ENCODE data around the gene BEST3.

The BEST3 gene

DNA sequence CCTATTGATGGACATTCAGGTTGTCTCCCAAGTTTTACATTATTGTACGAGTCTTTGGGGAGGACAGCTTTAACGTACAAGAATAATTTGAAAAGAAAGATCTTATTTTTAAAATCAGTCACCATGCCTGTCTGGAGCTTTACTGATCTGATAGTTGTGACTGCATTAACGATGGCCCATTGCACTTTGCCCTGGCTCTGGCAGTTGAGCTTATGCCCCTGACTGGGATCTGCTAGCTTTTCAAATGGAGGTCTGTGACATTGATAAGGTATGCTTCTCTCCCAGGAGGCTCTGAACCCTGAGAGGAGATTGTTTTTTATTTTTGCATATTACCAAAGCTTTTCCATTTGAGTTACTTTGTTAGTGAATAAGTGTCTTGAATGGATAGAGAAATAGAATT is 21.6 kb upstream of the BEST3 start:
- DNase-seq (ENCODE audit: low read depth, low spot score), result no peak
- Histone ChIP-seq H3K36me3 (ENCODE audit: insufficient read depth, low read length) (no peaks in the 10 kb centered on the region), H3K9ac (ENCODE audit: insufficient read length) (no peak overlapping the region), H3K9me3 (ENCODE audit: low read depth, low read length) (peaks cover 5% of the 10 kb centered on the region), H3K27ac (no peak overlapping the region), H3K4me3 (no peak overlapping the region)
- TF ChIP-seq EZH2 (IDR thresholded peaks at IDR 0.05) (no peak), FOXP2 (optimal IDR thresholded peaks at IDR 0.05; ENCODE audit: control extremely low read depth, extremely low read length, insufficient read depth) (no peak), POLR2AphosphoS5 (IDR thresholded peaks at IDR 0.05; ENCODE audit: borderline replicate concordance, low read depth, low read length) (no peak)

DNA sequence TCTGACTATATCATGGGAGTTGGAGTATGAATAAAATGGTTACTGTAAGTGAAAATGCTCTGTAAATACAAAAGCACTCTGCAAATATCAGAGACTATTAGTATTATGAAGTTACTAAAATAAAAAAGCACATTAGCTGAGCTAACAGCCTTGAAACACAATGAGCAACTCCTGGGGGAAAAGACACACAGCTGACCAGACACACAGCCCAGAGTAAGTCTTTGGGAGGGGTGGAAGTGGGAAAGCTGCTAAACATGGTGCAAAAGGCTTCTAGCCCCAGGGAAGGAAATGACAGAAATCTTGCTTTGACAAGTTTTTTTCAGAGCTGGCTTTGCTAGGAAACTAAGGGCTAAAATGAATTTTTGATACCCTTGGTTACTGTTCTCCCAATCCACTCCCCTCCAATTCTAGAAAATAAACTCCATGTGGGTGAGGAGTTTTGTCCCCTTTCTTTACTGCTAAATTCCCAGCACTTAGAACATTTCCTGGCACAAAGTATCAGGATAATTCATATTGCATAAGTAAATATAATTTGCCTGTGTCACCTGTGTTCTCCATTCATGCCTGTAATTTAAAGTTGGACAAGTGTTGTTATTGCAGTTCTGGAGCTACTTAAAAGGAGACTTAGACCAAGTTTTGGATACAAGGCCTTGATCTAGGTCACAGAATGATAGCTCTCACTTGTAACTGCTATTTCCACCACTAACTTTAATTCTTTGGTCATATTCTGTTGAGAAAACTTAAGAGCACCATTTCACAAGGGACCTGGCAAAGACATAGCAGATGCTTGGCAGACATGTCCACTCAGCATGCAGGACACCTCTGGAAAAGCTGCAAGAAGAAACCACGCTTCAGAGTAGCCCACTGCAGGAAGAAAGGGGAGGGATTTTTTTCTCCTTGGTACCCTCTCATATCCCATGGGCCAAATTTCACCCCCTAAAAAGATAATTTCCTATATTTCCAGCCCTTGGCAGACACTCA is 20.5 kb upstream of the BEST3 start:
- no peak overlapping the region for H3K27ac ChIP-seq
- no peak overlapping the region for H3K4me3 ChIP-seq
- H3K9me3 ChIP-seq (ENCODE audit: low read depth, low read length), result no peaks in the 10 kb centered on the region; the same call in 1 of the 2 replicates
- TF ChIP-seq FOXP2 (optimal IDR thresholded peaks at IDR 0.05; ENCODE audit: control extremely low read depth, extremely low read length, insufficient read depth) (no peak), POLR2AphosphoS5 (IDR thresholded peaks at IDR 0.05; ENCODE audit: borderline replicate concordance, low read depth, low read length) (no peak), EZH2 (IDR thresholded peaks at IDR 0.05) (no peak)
- no peak overlapping the region for H3K9ac ChIP-seq (ENCODE audit: insufficient read length)
- no peaks in the 10 kb centered on the region for H3K36me3 ChIP-seq (ENCODE audit: insufficient read depth, low read length)
- DNase-seq (ENCODE audit: low read depth, low spot score), result no peak

DNA sequence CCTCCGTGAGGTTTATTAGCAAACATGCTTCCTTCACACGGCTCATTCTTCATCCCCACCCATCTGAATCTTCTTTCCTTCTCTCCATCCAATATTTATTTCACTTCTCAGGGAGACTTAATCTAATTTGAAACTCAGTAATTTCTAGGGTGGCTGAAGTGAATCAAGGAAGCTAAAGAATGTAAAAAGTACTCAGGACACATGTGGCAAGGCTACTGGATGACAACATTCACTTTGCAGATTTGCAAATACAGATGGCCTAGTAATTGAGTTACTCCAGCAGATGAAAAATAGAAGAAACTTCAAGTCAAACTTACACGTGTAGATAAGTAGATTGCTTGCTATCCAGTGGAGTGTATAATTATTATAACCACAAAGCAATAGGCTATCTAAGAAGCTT is 15.4 kb upstream of the BEST3 start:
- no peak overlapping the region for H3K4me3 ChIP-seq
- no peak overlapping the region for H3K27ac ChIP-seq
- H3K9ac ChIP-seq (ENCODE audit: insufficient read length), result no peak overlapping the region
- no peaks in the 10 kb centered on the region for H3K9me3 ChIP-seq (ENCODE audit: low read depth, low read length)
- DNase-seq (ENCODE audit: low read depth, low spot score), result no peak
- TF ChIP-seq FOXP2 (optimal IDR thresholded peaks at IDR 0.05; ENCODE audit: control extremely low read depth, extremely low read length, insufficient read depth) (no peak), POLR2AphosphoS5 (IDR thresholded peaks at IDR 0.05; ENCODE audit: borderline replicate concordance, low read depth, low read length) (no peak), EZH2 (IDR thresholded peaks at IDR 0.05) (no peak)
- H3K36me3 ChIP-seq (ENCODE audit: insufficient read depth, low read length), result no peaks in the 10 kb centered on the region

DNA sequence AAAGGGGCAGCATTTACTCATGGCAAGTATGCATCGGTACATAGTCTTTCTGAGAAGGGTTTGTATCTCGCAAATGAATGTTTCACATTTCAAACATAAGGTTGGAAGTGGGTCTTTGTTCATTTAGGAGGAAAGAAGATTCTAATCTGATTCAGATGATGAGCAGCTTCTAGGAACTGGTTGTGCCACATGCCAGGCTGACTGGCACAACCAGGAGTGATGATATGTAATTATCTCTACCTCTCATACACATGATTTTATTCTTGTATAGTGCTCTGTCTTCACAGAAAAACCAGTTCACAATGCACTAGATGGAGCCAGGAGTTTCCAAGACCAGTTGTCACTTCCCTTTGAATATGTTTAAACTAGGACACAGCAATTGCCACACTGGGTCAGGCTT is 13.7 kb upstream of the BEST3 start:
- DNase-seq (ENCODE audit: low read depth, low spot score), result no peak
- H3K9me3 ChIP-seq (ENCODE audit: low read depth, low read length), result no peaks in the 10 kb centered on the region
- H3K27ac ChIP-seq, result no peak overlapping the region
- no peak overlapping the region for H3K4me3 ChIP-seq
- H3K36me3 ChIP-seq (ENCODE audit: insufficient read depth, low read length), result no peaks in the 10 kb centered on the region
- H3K9ac ChIP-seq (ENCODE audit: insufficient read length), result no peak overlapping the region
- TF ChIP-seq POLR2AphosphoS5 (IDR thresholded peaks at IDR 0.05; ENCODE audit: borderline replicate concordance, low read depth, low read length), result no peak
- TF ChIP-seq FOXP2 (optimal IDR thresholded peaks at IDR 0.05; ENCODE audit: control extremely low read depth, extremely low read length, insufficient read depth), result no peak
- no peak for TF ChIP-seq EZH2 (IDR thresholded peaks at IDR 0.05)

DNA sequence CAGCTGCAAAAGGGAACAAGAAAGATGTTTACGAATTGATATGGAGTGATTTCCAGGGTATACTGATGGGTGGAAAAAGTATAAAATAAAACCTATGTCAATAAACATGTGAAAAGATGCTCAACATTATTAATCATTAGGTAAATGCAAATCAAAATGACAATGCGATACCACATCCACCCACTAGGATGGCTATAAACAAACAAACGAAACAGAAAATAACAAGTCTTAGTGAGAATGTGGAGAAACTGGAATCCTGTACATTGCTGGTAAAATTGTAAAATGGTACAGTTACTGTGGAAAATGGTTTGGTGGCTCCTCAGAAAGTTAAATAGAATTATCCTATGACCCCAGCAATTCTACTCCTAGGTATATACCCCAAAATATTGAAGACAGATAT is 9.5 kb upstream of the BEST3 start:
- Histone ChIP-seq H3K9me3 (ENCODE audit: low read depth, low read length) (no peaks in the 10 kb centered on the region), H3K9ac (ENCODE audit: insufficient read length) (no peak overlapping the region), H3K4me3 (no peak overlapping the region), H3K27ac (no peak overlapping the region), H3K36me3 (ENCODE audit: insufficient read depth, low read length) (no peaks in the 10 kb centered on the region)
- DNase-seq (ENCODE audit: low read depth, low spot score), result no peak
- TF ChIP-seq FOXP2 (optimal IDR thresholded peaks at IDR 0.05; ENCODE audit: control extremely low read depth, extremely low read length, insufficient read depth) (no peak), POLR2AphosphoS5 (IDR thresholded peaks at IDR 0.05; ENCODE audit: borderline replicate concordance, low read depth, low read length) (no peak), EZH2 (IDR thresholded peaks at IDR 0.05) (no peak)

DNA sequence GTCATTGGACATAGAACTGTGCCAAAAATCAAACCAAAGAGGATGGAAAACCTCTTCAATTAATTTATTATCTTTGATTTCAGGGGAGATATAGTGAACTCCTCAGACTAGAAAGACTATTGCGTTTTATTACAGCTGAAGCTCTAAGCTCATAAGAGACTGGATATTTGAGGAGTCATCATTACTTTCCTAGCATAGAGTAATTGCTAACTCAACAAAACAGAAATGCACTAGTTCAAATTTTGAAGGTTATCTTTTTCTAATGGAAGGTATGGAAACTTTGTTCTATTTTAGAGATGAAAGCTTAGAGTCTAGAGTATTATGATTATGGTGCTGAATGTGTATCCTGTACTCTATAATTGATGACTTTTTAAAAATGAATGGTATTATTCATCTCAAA is 5.3 kb upstream of the BEST3 start:
- DNase-seq (ENCODE audit: low read depth, low spot score), result no peak

DNA sequence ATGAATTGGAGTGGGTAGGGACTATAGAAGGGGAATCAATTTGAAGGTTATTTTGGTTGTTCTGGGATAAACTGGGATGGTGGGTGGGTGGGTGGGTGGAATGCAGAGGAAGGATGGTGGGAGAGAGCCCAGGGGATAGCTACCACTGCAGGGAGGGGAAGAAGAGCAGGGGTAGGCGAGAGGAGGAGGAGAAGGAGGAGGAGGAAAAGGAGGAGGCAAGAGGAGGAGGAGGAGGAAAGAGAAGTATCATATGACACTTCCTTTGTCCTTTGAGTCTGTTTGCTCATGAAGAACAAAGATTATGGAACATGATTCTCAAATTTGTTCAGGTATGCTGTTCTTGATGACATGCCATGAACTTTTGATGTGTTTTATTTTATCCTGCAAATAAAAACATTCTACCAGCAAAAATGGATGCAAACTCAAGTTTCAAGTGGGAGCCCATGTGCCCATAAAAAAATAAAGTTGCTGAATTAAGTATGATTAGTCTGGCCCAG is 4.1 kb upstream of the BEST3 start:
- Histone ChIP-seq H3K36me3 (ENCODE audit: insufficient read depth, low read length) (no peaks in the 10 kb centered on the region), H3K9me3 (ENCODE audit: low read depth, low read length) (no peaks in the 10 kb centered on the region), H3K27ac (no peak overlapping the region), H3K4me3 (no peak overlapping the region), H3K9ac (ENCODE audit: insufficient read length) (no peak overlapping the region)
- no peak for DNase-seq (ENCODE audit: low read depth, low spot score)
- TF ChIP-seq EZH2 (IDR thresholded peaks at IDR 0.05) (no peak), FOXP2 (optimal IDR thresholded peaks at IDR 0.05; ENCODE audit: control extremely low read depth, extremely low read length, insufficient read depth) (no peak), POLR2AphosphoS5 (IDR thresholded peaks at IDR 0.05; ENCODE audit: borderline replicate concordance, low read depth, low read length) (no peak)

More for the DNA sequence above, 5.3 kb upstream of the BEST3 start:
- TF ChIP-seq FOXP2 (optimal IDR thresholded peaks at IDR 0.05; ENCODE audit: control extremely low read depth, extremely low read length, insufficient read depth) (no peak), POLR2AphosphoS5 (IDR thresholded peaks at IDR 0.05; ENCODE audit: borderline replicate concordance, low read depth, low read length) (no peak), EZH2 (IDR thresholded peaks at IDR 0.05) (no peak)
- Histone ChIP-seq H3K9me3 (ENCODE audit: low read depth, low read length) (no peaks in the 10 kb centered on the region), H3K9ac (ENCODE audit: insufficient read length) (no peak overlapping the region), H3K27ac (no peak overlapping the region), H3K36me3 (ENCODE audit: insufficient read depth, low read length) (no peaks in the 10 kb centered on the region), H3K4me3 (no peak overlapping the region)

DNA sequence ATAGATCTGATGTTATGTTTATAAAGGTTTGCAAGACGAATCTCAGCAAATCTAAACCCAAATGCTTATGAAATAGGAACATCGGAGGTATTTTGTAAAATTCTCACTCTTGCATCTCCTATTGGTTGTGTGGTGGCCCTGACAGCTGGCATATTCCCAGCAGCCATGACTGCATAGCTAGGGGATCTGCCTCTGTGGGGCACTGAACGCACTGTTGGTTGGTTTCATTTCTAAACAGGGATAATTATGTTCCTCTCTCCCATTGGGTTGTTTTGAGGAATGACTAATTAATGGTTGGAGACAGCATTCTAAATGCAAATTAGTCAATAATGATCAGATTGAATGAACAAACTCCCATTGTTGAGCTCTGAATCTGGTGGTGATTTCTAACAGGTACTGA is 2.7 kb upstream of the BEST3 start:
- H3K9me3 ChIP-seq (ENCODE audit: low read depth, low read length), result no peaks in the 10 kb centered on the region
- H3K9ac ChIP-seq (ENCODE audit: insufficient read length), result no peak overlapping the region
- TF ChIP-seq POLR2AphosphoS5 (IDR thresholded peaks at IDR 0.05; ENCODE audit: borderline replicate concordance, low read depth, low read length) (no peak), EZH2 (IDR thresholded peaks at IDR 0.05) (no peak), FOXP2 (optimal IDR thresholded peaks at IDR 0.05; ENCODE audit: control extremely low read depth, extremely low read length, insufficient read depth) (no peak)
- H3K27ac ChIP-seq, result no peak overlapping the region
- no peak for DNase-seq (ENCODE audit: low read depth, low spot score)
- no peaks in the 10 kb centered on the region for H3K36me3 ChIP-seq (ENCODE audit: insufficient read depth, low read length)
- no peak overlapping the region for H3K4me3 ChIP-seq

Measured in SK-N-MC (cell line).